ENCODE measurements around the gene APBA2. TPM values are rescaled to one million over a fixed set of nuclear protein-coding genes. Genes with fewer than 3 reads are reported as not detected.
"Not testable (repeated sequence)": the region's sequence is repeated elsewhere in the genome, so short reads cannot be mapped to it uniquely, and the experiment has no call there.

Gene APBA2
- total RNA-seq = 1 to 10 TPM in 1 of 2 donors, under 1 TPM in 1; 0.77 to 1.0 TPM

DNA sequence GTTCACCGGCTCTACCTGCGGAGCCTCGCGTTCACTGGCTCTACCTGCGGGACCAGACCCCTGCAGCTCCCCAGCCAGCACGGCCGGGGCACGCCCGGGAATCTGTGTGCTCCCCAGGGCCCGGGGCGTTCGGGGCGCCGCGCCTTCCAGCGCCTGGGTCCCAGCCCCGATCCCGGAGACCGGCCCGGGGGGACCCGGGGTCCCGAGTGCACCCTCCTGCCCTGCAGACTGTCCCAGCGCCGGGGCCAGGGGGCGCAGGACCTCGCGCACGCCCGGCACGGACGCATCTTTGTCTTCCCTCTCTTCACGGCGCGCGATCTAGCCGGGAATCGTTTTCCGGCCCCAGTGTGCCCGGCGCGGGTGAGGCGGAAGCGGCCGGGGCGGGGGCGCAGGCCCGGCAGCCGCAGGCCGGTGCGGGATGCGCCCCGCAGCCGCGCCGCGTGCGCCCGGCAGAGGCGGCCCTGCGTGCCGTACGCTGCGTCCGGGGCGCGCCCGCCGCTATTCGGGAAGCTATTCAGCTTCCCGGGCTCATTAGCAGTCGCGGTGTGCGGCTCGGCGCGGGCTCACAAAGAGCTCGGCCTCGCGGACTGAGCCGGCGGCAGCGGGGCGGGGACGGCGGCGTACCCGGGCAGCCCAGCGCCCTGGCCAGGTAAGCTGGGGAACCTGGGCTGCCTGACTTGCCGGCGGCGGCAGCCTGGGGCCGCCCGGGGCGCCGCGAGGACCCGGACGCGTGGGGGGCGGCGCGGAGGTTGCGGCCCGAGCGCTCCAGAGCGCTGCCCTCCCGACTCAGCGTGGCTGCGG lies at the start of gene APBA2:
Gene APBA2 (plus strand): TSS at position 345 of the 801 bp plus-strand sequence. CDS start 167,911 bp downstream, outside the sequence.
- H3K9me3 ChIP-seq = no peaks in the 10 kb centered on the region
- intact Hi-C loops (cut with DNase I) = no loop called here
- no peak within 1 kb of the TSS for H3K27ac ChIP-seq
- H3K9ac ChIP-seq (ENCODE audit: low read depth in 2 of 2, low read length in 2 of 2) = peak within 1 kb of the TSS in 1 of 2 donors; percentile 35
- H3K36me3 ChIP-seq = no peaks in the 10 kb centered on the region
- H3K4me1 ChIP-seq = no peaks in the 10 kb centered on the region
- no peak for DNase-seq
- H3K27me3 ChIP-seq = peaks cover 20% of the 10 kb centered on the region
- no peak for TF ChIP-seq CTCF (IDR thresholded peaks at IDR 0.05)
- H3K4me3 ChIP-seq = peak within 1 kb of the TSS; percentile 27

DNA sequence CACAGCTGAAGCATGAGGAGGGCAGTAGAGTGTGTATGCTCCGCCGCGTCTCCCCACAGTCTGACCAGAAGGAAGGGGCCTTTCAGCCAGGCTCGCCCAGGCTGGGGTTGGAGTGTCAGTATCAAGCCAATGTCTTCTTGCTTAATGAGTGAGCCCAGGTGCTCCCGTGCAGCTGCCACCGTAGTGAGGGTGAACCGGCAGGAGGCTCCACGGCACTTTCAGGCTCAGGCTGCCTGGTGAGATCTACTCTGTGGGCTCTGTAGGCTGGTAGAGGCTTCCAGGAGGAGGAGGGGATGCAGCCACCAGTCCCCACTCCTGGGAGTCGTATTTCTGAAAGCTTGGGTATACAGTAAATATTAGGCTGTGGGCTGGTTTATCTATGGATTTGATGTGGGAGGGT lies 45.5 kb upstream of the APBA2 start:
- H3K4me3 ChIP-seq; H3K27me3 ChIP-seq; H3K36me3 ChIP-seq; H3K9me3 ChIP-seq; H3K9ac ChIP-seq (ENCODE audit: low read depth in 2 of 2, low read length in 2 of 2); H3K4me1 ChIP-seq; DNase-seq; H3K27ac ChIP-seq; intact Hi-C loops (cut with DNase I): not testable (repeated sequence)

DNA sequence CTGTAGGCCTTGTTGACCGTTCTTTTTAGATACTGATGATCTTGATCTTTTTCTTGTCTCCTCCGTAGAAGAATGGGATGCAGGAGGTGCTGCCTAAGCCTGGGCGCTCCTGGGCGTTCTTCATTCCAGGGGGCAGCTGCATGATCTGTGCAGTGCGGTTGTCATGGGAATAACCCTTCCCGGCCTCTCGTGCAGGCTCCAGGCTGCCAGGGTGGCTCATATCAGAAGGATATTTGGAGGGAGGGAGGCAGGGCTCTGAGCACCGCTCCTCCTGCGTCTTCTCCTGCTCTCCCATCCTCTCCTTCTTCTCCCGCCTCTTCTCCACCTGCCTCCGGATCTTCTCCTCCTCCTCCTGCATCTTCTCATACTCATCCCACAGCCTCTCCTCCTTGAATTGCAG lies 43.6 kb upstream of the APBA2 start:
- H3K36me3 ChIP-seq; intact Hi-C loops (cut with DNase I); H3K27ac ChIP-seq; H3K27me3 ChIP-seq; H3K9ac ChIP-seq (ENCODE audit: low read depth in 2 of 2, low read length in 2 of 2); H3K4me1 ChIP-seq; H3K4me3 ChIP-seq; H3K9me3 ChIP-seq; DNase-seq: not testable (repeated sequence)

DNA sequence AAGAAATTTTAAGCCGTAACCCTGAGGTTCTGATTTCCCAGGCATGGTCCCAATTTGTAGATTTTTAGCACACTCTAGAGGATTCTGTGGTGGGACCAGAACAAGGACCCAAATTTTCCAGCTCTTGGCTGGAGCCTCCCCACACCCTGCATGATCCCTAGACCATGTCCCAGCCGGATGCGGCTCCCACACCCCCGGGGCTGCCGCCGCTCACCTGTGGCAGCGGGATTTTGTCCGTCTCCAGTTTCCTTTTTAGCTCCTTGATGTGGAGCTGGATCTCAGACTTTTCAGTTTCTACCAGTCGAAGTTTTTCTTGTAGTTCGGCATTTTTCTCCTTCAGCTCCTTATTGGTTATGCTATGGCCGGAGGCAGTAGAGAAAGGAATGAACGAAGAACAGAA lies 42.3 kb upstream of the APBA2 start:
- DNase-seq = not testable (repeated sequence)

GRCh38 chr15:28844147-28844546 lies 41.6 kb upstream of the APBA2 start:
- H3K36me3 ChIP-seq; H3K27ac ChIP-seq; H3K9ac ChIP-seq (ENCODE audit: low read depth in 2 of 2, low read length in 2 of 2); H3K4me3 ChIP-seq; intact Hi-C loops (cut with DNase I); H3K9me3 ChIP-seq; H3K27me3 ChIP-seq; DNase-seq; H3K4me1 ChIP-seq: not testable (repeated sequence)

More for the DNA sequence above, 42.3 kb upstream of the APBA2 start:
- H3K27me3 ChIP-seq; H3K27ac ChIP-seq; H3K9ac ChIP-seq (ENCODE audit: low read depth in 2 of 2, low read length in 2 of 2); H3K4me1 ChIP-seq; H3K4me3 ChIP-seq; H3K9me3 ChIP-seq; intact Hi-C loops (cut with DNase I); H3K36me3 ChIP-seq: not testable (repeated sequence)

- H3K9me3 ChIP-seq; intact Hi-C loops (cut with DNase I); H3K27ac ChIP-seq; DNase-seq; H3K27me3 ChIP-seq; H3K4me3 ChIP-seq; H3K36me3 ChIP-seq; H3K9ac ChIP-seq (ENCODE audit: low read depth in 2 of 2, low read length in 2 of 2); H3K4me1 ChIP-seq: not testable (repeated sequence)
These were observed 38.5 kb upstream of the APBA2 start for GRCh38 chr15:28847247-28847646.

DNA sequence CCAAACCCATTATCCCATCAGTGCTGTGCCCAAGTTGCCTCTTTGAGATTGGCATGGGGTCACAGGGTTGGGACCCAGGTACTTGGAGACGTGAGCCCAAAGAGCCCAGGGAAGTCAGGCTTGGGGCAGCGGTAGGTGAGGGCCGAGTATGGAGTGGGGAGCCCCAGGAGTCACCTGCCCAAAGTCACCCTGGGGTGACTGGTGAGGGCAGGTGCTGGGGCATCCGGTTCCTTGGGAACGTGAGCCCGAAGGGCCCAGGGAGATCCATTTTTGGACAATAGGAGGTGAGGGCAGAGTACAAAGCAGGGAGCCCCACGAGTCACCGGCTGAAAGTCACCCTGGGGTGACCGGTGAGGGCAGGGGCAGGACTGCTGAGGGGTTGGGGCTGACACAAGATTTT lies 37.8 kb upstream of the APBA2 start:
- H3K9ac ChIP-seq (ENCODE audit: low read depth in 2 of 2, low read length in 2 of 2); H3K4me3 ChIP-seq; DNase-seq; H3K27me3 ChIP-seq; intact Hi-C loops (cut with DNase I); H3K27ac ChIP-seq; H3K9me3 ChIP-seq; H3K36me3 ChIP-seq; H3K4me1 ChIP-seq: not testable (repeated sequence)

- H3K4me3 ChIP-seq; H3K9ac ChIP-seq (ENCODE audit: low read depth in 2 of 2, low read length in 2 of 2); H3K4me1 ChIP-seq; H3K27ac ChIP-seq; H3K9me3 ChIP-seq; intact Hi-C loops (cut with DNase I); DNase-seq; H3K27me3 ChIP-seq; H3K36me3 ChIP-seq: not testable (repeated sequence)
These were observed 37.3 kb upstream of the APBA2 start, which contains the start of gene GOLGA6L7 for GRCh38 chr15:28848521-28848920. TSS of gene GOLGA6L7 (minus strand) at chr15:28848644. CDS start at chr15:28848549, 95 bp downstream.

GRCh38 chr15:28849271-28849670 lies 36.5 kb upstream of the APBA2 start:
- DNase-seq; H3K36me3 ChIP-seq; H3K4me3 ChIP-seq; H3K9ac ChIP-seq (ENCODE audit: low read depth in 2 of 2, low read length in 2 of 2); H3K4me1 ChIP-seq; H3K27me3 ChIP-seq; intact Hi-C loops (cut with DNase I); H3K9me3 ChIP-seq; H3K27ac ChIP-seq: not testable (repeated sequence)

- DNase-seq; H3K27me3 ChIP-seq; H3K9me3 ChIP-seq; H3K9ac ChIP-seq (ENCODE audit: low read depth in 2 of 2, low read length in 2 of 2); intact Hi-C loops (cut with DNase I); H3K27ac ChIP-seq; H3K36me3 ChIP-seq; H3K4me3 ChIP-seq; H3K4me1 ChIP-seq: not testable (repeated sequence)
These were observed 36.0 kb upstream of the APBA2 start for GRCh38 chr15:28849766-28850165.

DNA sequence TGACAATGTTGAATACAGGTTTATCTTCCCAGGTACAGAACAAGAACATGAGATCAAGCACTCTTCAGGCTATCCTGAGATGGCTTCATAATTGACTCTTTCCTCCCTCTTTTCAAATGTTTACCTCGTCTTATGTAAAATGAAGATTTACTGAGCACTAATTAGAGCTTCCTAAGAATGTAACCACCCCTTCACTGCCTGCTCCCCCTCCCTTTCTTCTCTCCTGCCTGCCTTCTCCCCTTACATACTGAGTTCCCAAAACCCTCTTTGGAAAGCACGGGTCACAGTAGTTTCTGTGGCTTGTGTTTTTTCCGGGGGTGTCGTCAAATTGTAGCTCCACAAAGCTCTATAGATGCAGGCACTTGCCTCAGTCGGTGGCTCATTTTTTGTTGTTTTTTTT lies 32.1 kb upstream of the APBA2 start:
- H3K4me3 ChIP-seq; H3K27ac ChIP-seq; H3K9me3 ChIP-seq; H3K36me3 ChIP-seq; H3K9ac ChIP-seq (ENCODE audit: low read depth in 2 of 2, low read length in 2 of 2); DNase-seq; H3K27me3 ChIP-seq; intact Hi-C loops (cut with DNase I); H3K4me1 ChIP-seq: not testable (repeated sequence)

DNA sequence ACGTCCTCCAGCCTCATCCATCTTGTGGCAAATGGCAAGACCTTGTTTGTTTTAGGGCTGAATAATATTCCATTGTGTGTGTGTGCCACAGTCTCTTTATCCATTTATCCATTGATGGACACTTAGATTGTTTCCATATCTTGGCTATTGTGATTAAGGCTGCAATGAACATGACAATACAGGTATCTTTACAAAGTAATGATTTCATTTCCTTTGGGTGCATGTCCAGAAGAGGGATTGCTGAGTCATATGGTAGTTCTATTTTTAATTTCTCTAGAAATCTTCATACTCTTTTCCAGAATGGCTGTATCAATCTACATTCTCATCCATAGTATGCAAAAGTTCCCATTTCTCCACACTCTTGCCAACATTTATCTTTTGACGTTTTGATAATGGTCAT lies 31.2 kb upstream of the APBA2 start:
- not testable (repeated sequence) for DNase-seq, H3K9me3 ChIP-seq

More for the DNA sequence above, 31.2 kb upstream of the APBA2 start:
- H3K4me3 ChIP-seq; H3K27me3 ChIP-seq; H3K9ac ChIP-seq (ENCODE audit: low read depth in 2 of 2, low read length in 2 of 2); H3K4me1 ChIP-seq; H3K27ac ChIP-seq; intact Hi-C loops (cut with DNase I); H3K36me3 ChIP-seq: not testable (repeated sequence)

All from colonic mucosa (tissue), 4 donors.